Measurements from ENCODE around the gene TINCR.

- no peak for TF ChIP-seq CTCF (IDR thresholded peaks at IDR 0.05; ENCODE audit: low read depth, low read length, missing input control)
- no peak for TF ChIP-seq ZBTB33 (IDR thresholded peaks at IDR 0.05)
- no peak for TF ChIP-seq ATF3 (IDR thresholded peaks at IDR 0.05)
- no peak for TF ChIP-seq SP1 (IDR thresholded peaks at IDR 0.05)
- TF ChIP-seq REST (IDR thresholded peaks at IDR 0.05): no peak
- TF ChIP-seq MAX (IDR thresholded peaks at IDR 0.05): no peak
- TF ChIP-seq RXRA (IDR thresholded peaks at IDR 0.05): no peak
Measured at GRCh38 chr19:5545984-5546383, 21.8 kb downstream of the TINCR start.

Measured in liver (tissue), 3 donors.